H9 (cell line): Measurements from ENCODE around the gene RHOH. TPM values are rescaled to one million over a fixed set of nuclear protein-coding genes. Genes with fewer than 3 reads are reported as not detected.

Source experiments
- DNase-seq: peaks from one replicate; pipeline ENCODE4 v3.0.0-alpha.2; 2017
- H2AFZ ChIP-seq: one replicate; pipeline ENCODE4 v1.6.1; 2013; ENCODE audit warnings: mild to moderate bottlenecking, low read length, control low read depth, moderate library complexity
- H2AK5ac ChIP-seq: 2 replicates; pipeline ENCODE4 v1.6.1; 2013; ENCODE audit warnings: low read length, control low read depth, mixed read lengths; ENCODE audit not compliant: insufficient read length
- H2BK120ac ChIP-seq: one replicate; pipeline ENCODE4 v1.6.1; 2013; ENCODE audit warnings: low read depth, mild to moderate bottlenecking, low read length, control low read depth, inconsistent platforms; ENCODE audit not compliant: poor library complexity, severe bottlenecking
- H2BK12ac ChIP-seq: 2 replicates; pipeline ENCODE4 v1.6.1; 2013; ENCODE audit warnings: low read length, control low read depth, mixed read lengths, low read depth; ENCODE audit not compliant: insufficient read length
- H2BK15ac ChIP-seq: 2 replicates; pipeline ENCODE4 v1.6.1; 2013; ENCODE audit warnings: low read depth, low read length, control low read depth
- H2BK20ac ChIP-seq: one replicate; pipeline ENCODE4 v1.6.1; 2013; ENCODE audit warnings: low read depth, mild to moderate bottlenecking, low read length, control low read depth, inconsistent platforms; ENCODE audit not compliant: poor library complexity, severe bottlenecking
- H2BK5ac ChIP-seq: 2 replicates; pipeline ENCODE4 v1.6.1; 2013; ENCODE audit warnings: low read length, control low read depth, mixed read lengths; ENCODE audit not compliant: insufficient read length
- H3K14ac ChIP-seq: 2 replicates; pipeline ENCODE4 v1.6.1; 2013; ENCODE audit warnings: low read length, control low read depth; ENCODE audit not compliant: insufficient read depth
- H3K18ac ChIP-seq: 2 replicates; pipeline ENCODE4 v1.6.1; 2013; ENCODE audit warnings: low read depth, mild to moderate bottlenecking, mixed read lengths, low read length, control low read depth; ENCODE audit not compliant: insufficient read length
- H3K23ac ChIP-seq: 2 replicates; pipeline ENCODE4 v1.6.1; 2013; ENCODE audit warnings: low read length, control low read depth, mixed read lengths, low read depth; ENCODE audit not compliant: insufficient read length
- H3K23me2 ChIP-seq: 2 replicates; pipeline ENCODE4 v1.6.1; 2013; ENCODE audit warnings: low read depth, mild to moderate bottlenecking, mixed read lengths, low read length, control low read depth; ENCODE audit not compliant: insufficient read length, poor library complexity, severe bottlenecking
- H3K27ac ChIP-seq: 2 replicates; pipeline ENCODE4 v1.5.1; 2013; ENCODE audit warnings: low read length, control low read depth, mixed read lengths, low read depth; ENCODE audit not compliant: insufficient read length
- H3K27me3 ChIP-seq: 2 replicates; pipeline ENCODE4 v1.6.1; 2013; ENCODE audit warnings: low read length, control low read depth, inconsistent platforms; ENCODE audit not compliant: insufficient read depth
- H3K4ac ChIP-seq: 2 replicates; pipeline ENCODE4 v1.6.1; 2013; ENCODE audit warnings: low read depth, mild to moderate bottlenecking, control low read depth, inconsistent platforms, low read length, moderate library complexity
- H3K4me1 ChIP-seq: 2 replicates; pipeline ENCODE4 v1.6.1; 2013; ENCODE audit warnings: low read length, control low read depth, inconsistent platforms; ENCODE audit not compliant: insufficient read depth
- H3K4me2 ChIP-seq: 2 replicates; pipeline ENCODE4 v1.6.1; 2013; ENCODE audit warnings: low read length, control low read depth, mixed read lengths; ENCODE audit not compliant: insufficient read length, insufficient read depth
- H3K56ac ChIP-seq: 2 replicates; pipeline ENCODE4 v1.6.1; 2013; ENCODE audit warnings: low read depth, mild to moderate bottlenecking, mixed read lengths, low read length, control low read depth; ENCODE audit not compliant: insufficient read length
- H3K79me1 ChIP-seq: 2 replicates; pipeline ENCODE4 v1.6.1; 2013; ENCODE audit warnings: low read depth, mild to moderate bottlenecking, moderate library complexity, low read length, control low read depth, inconsistent platforms; ENCODE audit not compliant: insufficient read depth, poor library complexity, severe bottlenecking
- H3K79me2 ChIP-seq: 2 replicates; pipeline ENCODE4 v1.6.1; 2013; ENCODE audit warnings: low read length, control low read depth, inconsistent platforms; ENCODE audit not compliant: insufficient read depth
- H3K9ac ChIP-seq: 2 replicates; pipeline ENCODE4 v1.6.1; 2013; ENCODE audit warnings: low read length, control low read depth, mixed read lengths; ENCODE audit not compliant: insufficient read length; ENCODE audit errors: extremely low read depth
- H3K9me3 ChIP-seq: one replicate; pipeline ENCODE4 v1.6.1; 2013; ENCODE audit warnings: low read depth, low read length, inconsistent platforms; ENCODE audit not compliant: control insufficient read depth
- H3T11ph ChIP-seq: one replicate; pipeline ENCODE4 v1.6.1; 2013; ENCODE audit warnings: mild to moderate bottlenecking, low read length, control low read depth, inconsistent platforms
- H4K20me1 ChIP-seq: one replicate; pipeline ENCODE4 v1.6.1; 2013; ENCODE audit not compliant: control insufficient read depth, insufficient read length, insufficient read depth
- H4K5ac ChIP-seq: 2 replicates; pipeline ENCODE4 v1.6.1; 2013; ENCODE audit warnings: low read depth, mild to moderate bottlenecking, mixed read lengths, low read length, control low read depth; ENCODE audit not compliant: insufficient read length
- H4K8ac ChIP-seq: replicated peaks from 2 replicates; pipeline ENCODE4 v1.6.1; 2013; ENCODE audit warnings: low read length, control low read depth, mixed read lengths, low read depth; ENCODE audit not compliant: insufficient read length
- H4K91ac ChIP-seq: 2 replicates; pipeline ENCODE4 v1.6.1; 2013; ENCODE audit warnings: low read depth, mild to moderate bottlenecking, moderate library complexity, mixed read lengths, low read length, control low read depth; ENCODE audit not compliant: insufficient read length
- H3K27ac Mint-ChIP-seq, 3 experiments: 2 replicates in 2 of 3; 3 replicates in 1 of 3; pipeline ENCODE4 v1.8.0; 2020 to 2021; ENCODE audit warnings: mixed read lengths in 3 of 3, mild to moderate bottlenecking in 1 of 3, moderate library complexity in 1 of 3
- H3K27me3 Mint-ChIP-seq: 2 replicates; pipeline ENCODE4 v1.8.0; 2021; ENCODE audit warnings: low read depth, mild to moderate bottlenecking, moderate library complexity, mixed read lengths
- H3K36me3 Mint-ChIP-seq, 3 experiments: 2 replicates in 2 of 3; 3 replicates in 1 of 3; pipeline ENCODE4 v1.8.0; 2020 to 2021; ENCODE audit warnings: low read depth in 3 of 3, mixed read lengths in 3 of 3; ENCODE audit not compliant: insufficient read depth in 1 of 3
- H3K4me1 Mint-ChIP-seq, 2 experiments: 2 replicates each; pipeline ENCODE4 v1.8.0; 2020; ENCODE audit warnings: mixed read lengths in 2 of 2
- H3K4me3 Mint-ChIP-seq, 2 experiments: 2 replicates in 1 of 2; 3 replicates in 1 of 2; pipeline ENCODE4 v1.8.0; 2020 to 2021; ENCODE audit warnings: mild to moderate bottlenecking in 2 of 2, mixed read lengths in 2 of 2, moderate library complexity in 1 of 2
- H3K9me3 Mint-ChIP-seq, 2 experiments: 2 replicates in 1 of 2; 3 replicates in 1 of 2; pipeline ENCODE4 v1.8.0; 2020; ENCODE audit warnings: mild to moderate bottlenecking in 2 of 2, mixed read lengths in 2 of 2, moderate library complexity in 1 of 2
- WGBS: extraction: QIAGEN DNeasy Blood & Tissue Kit; methylation state at CpG from one replicate; pipeline ENCODE4 v1.1.7; 2013; ENCODE audit warnings: missing lambda C conversion rate, low lambda C conversion rate, mixed read lengths; ENCODE audit not compliant: insufficient read length; ENCODE audit errors: extremely low coverage; 5-methylcytosine and 5-hydroxymethylcytosine counted together
- total RNA-seq: library from RNA; stranded (reverse); gene quantifications from 2 replicates; pipeline ENCODE4 v1.2.1, GENCODE V29; 2021
- TF ChIP-seq, protein P1 (sequence below): fragments of 200-600 bp; sonication (generic); conservative IDR thresholded peaks from 3 replicates; pipeline ENCODE4 v1.8.0; 2021; ENCODE audit warnings: antibody characterized with exemption, mild to moderate bottlenecking

RHOH gene
- total RNA-seq, 1 experiment from 2014 or later = 7.1 TPM

DNA sequence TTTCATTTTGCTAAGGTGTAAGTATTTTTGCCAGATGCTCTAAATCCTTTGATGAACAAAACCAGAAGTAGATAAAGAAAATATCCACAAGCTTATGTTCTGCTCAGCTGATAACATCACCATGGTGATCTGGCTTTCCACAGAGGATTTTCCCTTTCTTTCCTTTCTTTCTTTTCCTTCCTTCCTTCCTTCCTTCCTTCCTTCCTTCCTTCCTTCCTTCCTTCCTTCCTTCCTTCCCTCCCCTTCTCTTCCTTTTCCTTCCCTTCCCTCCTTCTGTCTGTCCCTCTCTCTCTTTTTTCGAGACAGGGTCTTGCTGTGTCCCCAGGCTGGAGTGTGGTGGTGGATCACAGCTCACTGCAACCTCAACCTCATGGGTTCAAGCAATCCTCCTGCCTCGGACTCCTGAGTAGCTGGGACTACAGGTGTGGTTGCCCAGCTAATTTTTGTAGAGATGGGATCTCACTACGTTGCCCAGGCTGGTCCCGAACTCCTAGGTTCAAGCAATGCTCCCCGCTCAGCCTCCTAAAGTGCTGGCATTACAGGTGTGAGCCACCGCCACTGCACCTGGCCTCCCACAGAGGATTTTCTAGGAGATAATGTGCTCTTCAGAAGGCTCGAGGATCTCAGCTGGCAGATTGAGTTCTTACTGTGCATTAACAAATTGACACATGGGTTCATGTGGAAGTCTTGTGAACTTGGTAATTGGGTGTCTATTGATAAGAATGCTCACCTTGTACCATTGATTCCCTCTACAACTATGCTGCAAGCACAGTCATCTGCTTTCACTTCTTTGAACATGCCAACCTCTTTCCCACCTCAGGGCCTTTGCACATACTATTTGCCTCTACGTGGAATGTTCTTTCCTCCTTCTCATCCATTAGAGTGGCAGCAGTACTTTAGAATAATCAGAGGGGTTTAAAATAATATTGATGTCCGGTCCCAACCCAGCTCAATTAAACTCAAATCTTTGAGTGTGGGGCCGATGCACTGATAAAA is 1.4 kb upstream of the RHOH start:
- TF ChIP-seq, protein P1, sequence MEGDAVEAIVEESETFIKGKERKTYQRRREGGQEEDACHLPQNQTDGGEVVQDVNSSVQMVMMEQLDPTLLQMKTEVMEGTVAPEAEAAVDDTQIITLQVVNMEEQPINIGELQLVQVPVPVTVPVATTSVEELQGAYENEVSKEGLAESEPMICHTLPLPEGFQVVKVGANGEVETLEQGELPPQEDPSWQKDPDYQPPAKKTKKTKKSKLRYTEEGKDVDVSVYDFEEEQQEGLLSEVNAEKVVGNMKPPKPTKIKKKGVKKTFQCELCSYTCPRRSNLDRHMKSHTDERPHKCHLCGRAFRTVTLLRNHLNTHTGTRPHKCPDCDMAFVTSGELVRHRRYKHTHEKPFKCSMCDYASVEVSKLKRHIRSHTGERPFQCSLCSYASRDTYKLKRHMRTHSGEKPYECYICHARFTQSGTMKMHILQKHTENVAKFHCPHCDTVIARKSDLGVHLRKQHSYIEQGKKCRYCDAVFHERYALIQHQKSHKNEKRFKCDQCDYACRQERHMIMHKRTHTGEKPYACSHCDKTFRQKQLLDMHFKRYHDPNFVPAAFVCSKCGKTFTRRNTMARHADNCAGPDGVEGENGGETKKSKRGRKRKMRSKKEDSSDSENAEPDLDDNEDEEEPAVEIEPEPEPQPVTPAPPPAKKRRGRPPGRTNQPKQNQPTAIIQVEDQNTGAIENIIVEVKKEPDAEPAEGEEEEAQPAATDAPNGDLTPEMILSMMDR = no peak
- Histone ChIP-seq H2BK120ac (peak overlapping the region; percentile 57), H2BK15ac (no peak overlapping the region), H3K4me2 (no peak overlapping the region), H2AFZ (no peak overlapping the region), H4K8ac (no peak overlapping the region), H3K14ac (no peak overlapping the region), H2BK20ac (no peak overlapping the region), H3K79me2 (peaks cover 4% of the 10 kb centered on the region; the same call in 1 of the 2 replicates), H3K18ac (no peak overlapping the region), H3K4me1 (peaks cover 10% of the 10 kb centered on the region; the same call in 1 of the 2 replicates), H2AK5ac (no peak overlapping the region), H3K79me1 (no peaks in the 10 kb centered on the region), H2BK12ac (no peak overlapping the region), H4K5ac (no peak overlapping the region), H3K27me3 (no peaks in the 10 kb centered on the region), H3K9ac (no peak overlapping the region), H3K23me2 (peaks cover 5% of the 10 kb centered on the region), H4K20me1 (no peaks in the 10 kb centered on the region), H3K9me3 (no peaks in the 10 kb centered on the region), H3K27ac (peak overlapping the region; percentile 27), H3T11ph (no peak overlapping the region), H2BK5ac (no peak overlapping the region), H4K91ac (no peak overlapping the region), H3K56ac (no peak overlapping the region), H3K23ac (no peak overlapping the region), H3K4ac (no peak overlapping the region)
- H3K36me3 Mint-ChIP-seq = no peaks in the 10 kb centered on the region
- peak overlapping the region in 1 of 2 experiments; percentile 92; a peak in 2 of 5 replicates for H3K4me3 Mint-ChIP-seq
- peaks cover 78 to 86% of the 10 kb centered on the region in 2 experiments for H3K4me1 Mint-ChIP-seq
- H3K27ac Mint-ChIP-seq = peak overlapping the region in 2 of 3 experiments; percentile 56 to 100; a peak in 5 of 7 replicates
- peaks cover 0 to 3% of the 10 kb centered on the region in 2 experiments; a peak in 1 of 5 replicates for H3K9me3 Mint-ChIP-seq
- no peak for DNase-seq
- WGBS = no CpG with 5 or more reads among the region's 10 CpGs
- no peaks in the 10 kb centered on the region for H3K27me3 Mint-ChIP-seq
